Upper lobe of left lung (tissue), 6 donors: ENCODE measurements around the gene PAPSS1. TPM values are rescaled to one million over a fixed set of nuclear protein-coding genes. Genes with fewer than 3 reads are reported as not detected.
"Not testable (repeated sequence)": the region's sequence is repeated elsewhere in the genome, so short reads cannot be mapped to it uniquely, and the experiment has no call there.

ENCODE experiments used
- ATAC-seq, 2 donors: fragments of 200-7000 bp; cut with Tn5 transposase; one replicate each; pipeline ENCODE4 v1.9.1; 2022; ENCODE audit warnings: mild to moderate bottlenecking in 2 of 2, moderate library complexity in 2 of 2; ENCODE audit not compliant: low FRiP score in 2 of 2
- DNase-seq, 2 donors: peaks; one replicate each; pipeline ENCODE4 v3.0.0-alpha.2; 2019 to 2020
- H3K27ac ChIP-seq, 4 donors: fragments of 200-600 bp; sonication (generic); one replicate each; pipeline ENCODE4 v1.5.1; 2016 to 2019
- H3K27me3 ChIP-seq, 4 donors: fragments of 200-600 bp; sonication (generic); one replicate each; pipeline ENCODE4 v1.5.1; 2017 to 2019
- H3K36me3 ChIP-seq, 4 donors: fragments of 200-600 bp; sonication (generic); one replicate each; pipeline ENCODE4 v1.5.1; 2016 to 2019
- H3K4me1 ChIP-seq, 4 donors: fragments of 200-600 bp; sonication (generic); one replicate each; pipeline ENCODE4 v1.5.1; 2018 to 2019
- H3K4me3 ChIP-seq, 4 donors: fragments of 200-600 bp; sonication (generic); one replicate each; pipeline ENCODE4 v1.5.1; 2017 to 2019; ENCODE audit warnings: mild to moderate bottlenecking in 2 of 4, moderate library complexity in 1 of 4
- H3K9me3 ChIP-seq, 4 donors: fragments of 200-600 bp; sonication (generic); one replicate each; pipeline ENCODE4 v1.5.1; 2018 to 2019
- CTCF ChIP-seq, 6 experiments: fragments of 450-650 bp in 4 of 6; fragments of 200-600 bp in 2 of 6; sonication (generic) in 2 of 6; IDR thresholded peaks; one replicate each; pipeline ENCODE4 v1.5.1; 2016 to 2019; ENCODE audit warnings: antibody characterized with exemption in 6 of 6
- EP300 ChIP-seq, 4 donors: sonication (generic); formaldehyde crosslinking; IDR thresholded peaks; one replicate each; pipeline ENCODE4 v1.5.1; 2017; ENCODE audit warnings: antibody characterized with exemption in 4 of 4, control low read depth in 2 of 4
- POLR2A ChIP-seq, 4 donors: fragments of 450-650 bp; IDR thresholded peaks; one replicate each; pipeline ENCODE4 v1.5.1; 2016 to 2017; ENCODE audit warnings: antibody characterized with exemption in 4 of 4, mild to moderate bottlenecking in 2 of 4
- POLR2AphosphoS5 ChIP-seq, 2 donors: sonication (generic); formaldehyde crosslinking; IDR thresholded peaks; one replicate each; pipeline ENCODE4 v1.5.1; 2017; ENCODE audit warnings: antibody characterized with exemption in 2 of 2
- WGBS, 2 donors: methylation state at CpG; one replicate each; pipeline ENCODE4 v1.1.5; 2017 to 2018; 5-methylcytosine and 5-hydroxymethylcytosine counted together
- total RNA-seq, 6 donors: library from RNA; depleted of rRNA in 4 of 6; stranded (reverse); fragments of >200 nt in 4 of 6; gene quantifications; one replicate each; pipeline versions ENCODE4 v1.1.0 to v1.2.1, GENCODE V29; 2016 to 2021
- donor health status: DM: no; HTN: no; CAD: no; lungs with moderate emphysema.
- donor health status: DM: no; HTN: yes; CAD: no; lungs with severe emphysema.

The PAPSS1 gene
- total RNA-seq, 6 donors from 2014 or later: 23.7 to 84.9 (median 55.4) TPM

- DNase-seq (no peak), ATAC-seq (no peak)
- TF ChIP-seq POLR2A (IDR thresholded peaks at IDR 0.05) (no peak), EP300 (IDR thresholded peaks at IDR 0.05) (no peak), POLR2AphosphoS5 (IDR thresholded peaks at IDR 0.05) (no peak), CTCF (IDR thresholded peaks at IDR 0.05) (no peak)
- 84 to 86% methylated on average over 2 of the region's 2 CpGs for WGBS, 2 donors
- Histone ChIP-seq H3K4me3 (no peak overlapping the region), H3K27ac (no peak overlapping the region), H3K27me3 (no peaks in the 10 kb centered on the region), H3K36me3 (peaks cover 0 to 23% (median 7%) of the 10 kb centered on the region in 4 donors), H3K4me1 (peaks cover 0 to 3% (median 0%) of the 10 kb centered on the region in 4 donors), H3K9me3 (peaks cover 0 to 2% (median 0%) of the 10 kb centered on the region in 4 donors)
Observed at GRCh38 chr4:107699466-107700206, 20.4 kb downstream of the PAPSS1 start.

GRCh38 chr4:107696187-107696586, 23.8 kb downstream of the PAPSS1 start:
- 95% methylated on average over 6 of the region's 6 CpGs for WGBS, 2 donors
- H3K4me3 ChIP-seq, H3K27me3 ChIP-seq, H3K9me3 ChIP-seq, DNase-seq, ATAC-seq, H3K27ac ChIP-seq: not testable (repeated sequence)
- Histone ChIP-seq H3K4me1 (peaks cover 4 to 14% (median 10%) of the 10 kb centered on the region in 4 donors), H3K36me3 (peaks cover 0 to 26% (median 7%) of the 10 kb centered on the region in 4 donors)

- Histone ChIP-seq H3K27ac (peak overlapping the region in 1 of 4 donors; percentile 19), H3K4me3 (no peak overlapping the region), H3K27me3 (no peaks in the 10 kb centered on the region), H3K36me3 (peaks cover 0 to 14% (median 0%) of the 10 kb centered on the region in 4 donors), H3K9me3 (no peaks in the 10 kb centered on the region), H3K4me1 (peaks cover 4 to 14% (median 10%) of the 10 kb centered on the region in 4 donors)
- TF ChIP-seq EP300 (IDR thresholded peaks at IDR 0.05) (no peak), POLR2A (IDR thresholded peaks at IDR 0.05) (no peak), POLR2AphosphoS5 (IDR thresholded peaks at IDR 0.05) (no peak), CTCF (IDR thresholded peaks at IDR 0.05) (no peak)
- DNase-seq (no peak), ATAC-seq (peak in 1 of 2 donors; percentile 53)
- 51 to 61% methylated on average over 2 of the region's 2 CpGs for WGBS, 2 donors
Observed at GRCh38 chr4:107693132-107693531, 26.9 kb downstream of the PAPSS1 start.

- no peak for ATAC-seq
- H3K27ac ChIP-seq: no peak overlapping the region
- H3K4me1 ChIP-seq: peaks cover 4 to 14% (median 10%) of the 10 kb centered on the region in 4 donors
- peaks cover 0 to 10% (median 0%) of the 10 kb centered on the region in 4 donors for H3K36me3 ChIP-seq
- WGBS, 2 donors: 48 to 55% methylated on average over 3 of the region's 3 CpGs
- no peak for DNase-seq
- TF ChIP-seq CTCF (IDR thresholded peaks at IDR 0.05) (no peak), EP300 (IDR thresholded peaks at IDR 0.05) (no peak), POLR2AphosphoS5 (IDR thresholded peaks at IDR 0.05) (no peak), POLR2A (IDR thresholded peaks at IDR 0.05) (no peak)
- no peak overlapping the region for H3K4me3 ChIP-seq
- no peaks in the 10 kb centered on the region for H3K9me3 ChIP-seq
- no peaks in the 10 kb centered on the region for H3K27me3 ChIP-seq
Observed at GRCh38 chr4:107692202-107692601, 27.8 kb downstream of the PAPSS1 start.

- H3K36me3 ChIP-seq: peaks cover 0 to 12% (median 0%) of the 10 kb centered on the region in 4 donors
- WGBS, 2 donors: 82 to 85% methylated on average over 4 of the region's 4 CpGs
- no peak overlapping the region for H3K27ac ChIP-seq
- ATAC-seq: no peak
- H3K9me3 ChIP-seq: no peaks in the 10 kb centered on the region
- TF ChIP-seq POLR2AphosphoS5 (IDR thresholded peaks at IDR 0.05) (no peak), EP300 (IDR thresholded peaks at IDR 0.05) (no peak), POLR2A (IDR thresholded peaks at IDR 0.05) (no peak), CTCF (IDR thresholded peaks at IDR 0.05) (no peak)
- H3K4me3 ChIP-seq: no peak overlapping the region
- no peak for DNase-seq
- H3K27me3 ChIP-seq: no peaks in the 10 kb centered on the region
- H3K4me1 ChIP-seq: peaks cover 4 to 14% (median 10%) of the 10 kb centered on the region in 4 donors
Observed at GRCh38 chr4:107691378-107691777, 28.7 kb downstream of the PAPSS1 start.
